HG02759 (cell line): ENCODE results near the gene INKA2.
A peak's percentile ranks its signal among the peaks of the same experiment; 100 is the strongest.

Source experiments
- ATAC-seq: cut with Tn5 transposase; IDR thresholded peaks from one replicate; pipeline ENCODE4 v1.9.1; 2021; ENCODE audit warnings: mild to moderate bottlenecking, moderate library complexity; ENCODE audit not compliant: unreplicated experiment

The INKA2 gene

DNA sequence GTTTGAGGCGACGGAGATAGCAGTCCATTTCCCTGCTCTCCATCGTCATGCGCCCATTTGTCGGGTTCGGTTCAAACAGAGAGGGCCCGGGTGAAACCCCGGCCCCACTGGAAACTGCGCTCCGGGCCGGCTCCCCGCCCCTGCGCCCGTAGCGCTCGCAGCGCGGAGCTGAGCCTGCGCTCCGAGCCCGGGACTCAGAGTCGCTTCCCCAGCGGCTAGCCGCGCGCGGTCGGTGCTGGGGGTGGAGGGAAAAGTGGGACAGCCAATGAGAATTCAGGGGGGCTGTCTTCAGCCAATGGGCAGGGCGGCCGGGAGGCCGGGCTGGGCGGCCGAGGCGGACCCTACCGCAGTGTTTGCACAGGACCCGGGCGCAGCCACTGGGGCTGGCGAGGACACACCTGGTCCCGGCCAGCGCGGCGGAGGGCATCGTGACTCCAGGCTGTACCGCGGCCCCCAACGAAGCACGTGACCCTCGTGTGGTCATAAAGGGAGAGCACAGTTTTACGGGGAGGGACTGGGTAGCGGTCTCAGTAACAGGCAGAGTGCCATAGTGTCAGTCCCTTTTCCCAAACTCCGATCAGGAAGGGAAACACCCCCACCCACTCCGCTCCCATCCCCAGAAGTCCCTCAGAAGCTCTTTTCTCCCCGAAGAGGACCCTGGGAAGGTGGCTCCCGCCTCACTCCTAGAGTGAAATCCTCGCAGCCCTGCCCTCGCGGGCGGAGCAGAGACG, at the start of gene INKA2:
INKA2 (minus strand) TSS at position 202 of the 731 bp plus-strand sequence; CDS start at position 49, 153 bp downstream.
- ATAC-seq = peak; percentile 90

DNA sequence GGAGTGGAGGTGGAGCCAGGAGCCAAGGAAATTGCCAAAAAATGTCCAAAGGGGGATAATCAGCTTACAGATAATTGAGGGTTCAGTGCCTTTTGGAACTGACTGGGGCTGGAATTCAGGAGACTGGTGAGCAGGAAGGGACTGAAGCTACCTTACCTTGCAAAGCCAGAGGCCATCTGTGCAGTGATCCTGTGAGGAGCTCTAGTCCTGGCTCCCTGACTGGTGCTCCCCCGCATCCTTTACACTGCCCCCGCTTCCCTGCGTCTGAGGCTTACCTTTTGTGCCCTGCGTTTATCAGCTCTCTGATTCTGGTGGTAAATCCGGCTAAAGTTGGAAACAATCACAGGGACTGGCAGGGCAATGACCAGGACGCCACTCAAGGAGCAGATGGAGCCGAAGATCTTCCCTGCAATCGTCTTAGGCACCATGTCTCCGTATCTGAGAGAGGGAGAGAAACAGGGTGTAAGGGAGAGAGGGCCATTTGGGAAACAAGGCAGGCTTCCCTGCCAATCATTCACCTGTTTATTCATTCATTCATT, 47.5 kb upstream of the INKA2 start:
- no peak for ATAC-seq

GRCh38 chr1:111784273-111784901, 45.2 kb upstream of the INKA2 start:
- no peak for ATAC-seq

- no peak for ATAC-seq
Measured at GRCh38 chr1:111779546-111779945, 40.4 kb upstream of the INKA2 start.

DNA sequence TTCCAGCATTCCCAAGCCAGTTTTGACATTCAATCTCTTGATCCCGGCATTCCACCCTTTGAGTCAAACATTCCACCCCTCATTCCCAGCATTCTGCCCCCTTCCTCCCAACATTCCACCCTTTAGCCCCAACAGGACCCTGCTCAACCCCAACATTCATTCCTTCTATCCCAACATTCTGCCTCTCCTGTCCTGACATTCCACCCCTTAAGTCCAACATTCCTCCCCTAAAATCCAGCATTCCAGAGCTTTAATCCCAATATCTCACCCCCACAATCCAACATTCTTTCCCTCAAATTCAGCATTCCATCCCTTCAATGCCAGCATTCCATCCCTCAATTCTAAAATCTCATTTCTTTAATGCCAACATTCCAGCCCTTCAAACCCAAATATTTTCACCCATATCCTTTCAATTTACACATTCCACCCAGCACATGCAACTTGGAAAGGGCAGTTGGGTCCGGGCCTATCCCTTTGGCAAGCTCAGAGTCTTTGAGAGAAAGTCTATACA, 39.4 kb upstream of the INKA2 start:
- ATAC-seq = no peak

- no peak for ATAC-seq
Measured at GRCh38 chr1:111778066-111778465, 38.9 kb upstream of the INKA2 start.

DNA sequence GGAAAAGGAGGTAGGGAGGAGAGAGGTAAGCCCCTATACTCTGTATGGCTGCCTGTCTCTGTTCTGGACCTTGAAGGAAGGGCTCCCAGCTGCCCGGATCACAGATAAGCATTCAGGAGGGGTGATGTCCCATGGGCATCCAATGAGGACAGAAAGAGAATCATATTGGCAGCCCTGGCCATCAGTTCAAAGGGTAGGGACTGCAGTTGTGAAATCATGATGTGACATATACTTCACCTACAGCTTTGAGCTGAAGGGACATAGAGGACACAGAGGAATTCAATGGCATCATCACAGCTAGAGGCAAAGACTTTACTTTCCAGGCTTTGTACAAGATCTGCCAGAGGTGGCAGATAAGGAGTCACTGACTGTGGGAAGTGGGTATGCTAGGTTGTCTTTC, 38.1 kb upstream of the INKA2 start:
- ATAC-seq = no peak

DNA sequence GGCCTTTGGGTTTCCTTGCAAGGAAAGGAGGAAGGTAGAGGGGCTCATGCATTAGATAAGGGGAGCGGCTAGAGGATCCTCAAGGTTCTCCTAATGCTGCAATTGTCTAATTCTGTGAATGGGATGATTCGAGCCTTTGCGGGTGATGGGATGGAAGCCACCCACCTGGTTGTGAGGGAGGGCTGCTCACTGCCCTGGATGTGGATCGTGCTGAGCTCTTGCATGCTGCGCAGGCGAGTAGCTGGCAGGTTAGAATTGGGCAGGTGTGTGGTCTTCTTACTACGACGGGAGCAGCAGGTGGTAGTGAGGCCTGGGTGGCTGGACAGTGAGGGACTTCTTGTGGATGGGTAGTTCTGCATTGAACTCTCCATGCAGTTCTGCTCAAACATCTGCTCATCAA, 37.7 kb upstream of the INKA2 start:
- ATAC-seq = no peak

DNA sequence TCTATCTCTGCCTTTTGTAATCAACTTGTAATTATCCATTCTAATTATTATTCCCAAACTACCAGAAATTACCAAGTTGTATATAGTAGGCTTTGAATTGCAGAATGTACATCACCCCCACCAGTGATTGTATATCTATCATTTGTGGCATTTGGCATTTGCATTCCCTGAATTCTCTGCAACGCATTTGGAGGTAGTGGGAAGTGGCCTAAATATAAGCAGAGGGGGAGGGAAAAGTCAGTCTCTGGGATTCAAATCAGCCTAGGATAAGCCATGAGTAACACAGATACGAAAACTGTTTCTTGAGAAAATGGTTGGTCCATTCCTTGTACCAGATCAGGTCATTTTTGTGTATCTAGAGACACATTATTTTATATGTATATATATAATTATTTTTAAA, 37.2 kb upstream of the INKA2 start:
- ATAC-seq = no peak

DNA sequence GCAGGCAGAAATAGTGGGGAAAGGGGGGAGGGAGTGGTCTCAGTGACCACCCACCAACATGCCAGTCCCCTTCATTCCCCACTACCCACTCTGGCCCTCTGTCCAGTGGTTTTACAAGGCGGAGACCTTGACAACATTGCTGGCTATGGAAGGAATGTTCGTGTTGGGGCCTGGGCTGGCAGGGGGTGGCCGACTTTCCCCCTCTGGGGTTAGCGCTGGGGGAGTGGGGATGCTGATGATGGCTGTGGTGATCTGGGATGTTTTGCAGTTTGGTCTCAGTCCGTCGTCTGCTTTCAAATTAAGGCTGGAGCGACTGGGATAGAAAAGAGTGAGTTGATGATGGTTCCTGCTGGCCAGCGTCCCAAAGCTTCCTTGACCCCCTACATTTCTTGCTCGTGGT, 36.8 kb upstream of the INKA2 start:
- ATAC-seq = no peak

GRCh38 chr1:111770916-111771315, 31.7 kb upstream of the INKA2 start:
- no peak for ATAC-seq

DNA sequence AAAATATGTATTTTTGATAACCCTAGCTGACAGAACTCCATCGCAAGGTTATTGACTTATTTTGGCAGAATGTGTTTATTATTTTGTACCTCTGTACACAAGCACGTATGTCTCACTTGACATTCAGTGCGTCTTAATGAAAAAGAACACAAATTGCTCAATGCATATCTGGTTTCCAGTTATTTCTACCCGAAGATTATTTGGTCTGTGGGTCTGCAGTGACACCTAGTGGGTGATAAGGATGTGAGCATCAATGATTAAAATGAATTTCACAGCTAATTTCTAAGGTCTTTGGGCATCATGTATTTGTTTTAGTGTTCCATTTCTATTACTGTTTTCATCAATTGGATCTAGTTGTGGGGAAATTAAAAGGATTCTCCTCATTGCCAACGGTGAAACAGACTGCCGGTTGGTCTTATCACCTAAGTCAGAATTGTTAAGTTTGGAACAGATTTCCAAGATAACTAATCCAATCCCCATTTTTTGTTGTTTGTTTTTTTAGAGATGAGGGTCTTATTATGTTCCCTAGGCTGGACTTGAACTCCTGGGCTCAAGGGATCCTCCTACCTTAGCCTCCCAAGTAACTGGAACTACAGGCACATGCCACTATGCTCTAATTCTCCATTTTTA, 30.4 kb upstream of the INKA2 start:
- ATAC-seq = no peak

GRCh38 chr1:111768625-111769024, 29.4 kb upstream of the INKA2 start:
- no peak for ATAC-seq

- ATAC-seq = no peak
Measured at GRCh38 chr1:111768023-111768422, 28.8 kb upstream of the INKA2 start.

DNA sequence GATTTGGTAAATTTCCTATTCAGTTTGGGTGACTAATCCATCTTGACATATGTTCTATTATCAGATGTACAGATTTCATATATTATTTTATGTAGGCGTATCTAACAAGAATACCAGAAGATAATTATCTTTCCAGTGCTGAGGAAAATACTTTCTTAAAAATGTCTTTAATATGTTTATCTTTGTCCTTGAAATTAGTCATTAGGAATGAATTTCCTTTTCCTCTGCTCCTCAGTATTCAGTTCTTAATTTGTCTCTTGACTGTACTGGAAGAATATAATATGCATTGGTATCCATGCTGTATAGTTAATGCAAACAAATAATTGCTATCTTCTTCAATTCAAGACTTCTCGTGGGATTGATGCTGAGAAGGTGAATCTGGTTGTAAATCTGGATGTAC, 23.1 kb upstream of the INKA2 start:
- ATAC-seq = no peak

- ATAC-seq = no peak
Measured at GRCh38 chr1:111761717-111762116, 22.5 kb upstream of the INKA2 start.

DNA sequence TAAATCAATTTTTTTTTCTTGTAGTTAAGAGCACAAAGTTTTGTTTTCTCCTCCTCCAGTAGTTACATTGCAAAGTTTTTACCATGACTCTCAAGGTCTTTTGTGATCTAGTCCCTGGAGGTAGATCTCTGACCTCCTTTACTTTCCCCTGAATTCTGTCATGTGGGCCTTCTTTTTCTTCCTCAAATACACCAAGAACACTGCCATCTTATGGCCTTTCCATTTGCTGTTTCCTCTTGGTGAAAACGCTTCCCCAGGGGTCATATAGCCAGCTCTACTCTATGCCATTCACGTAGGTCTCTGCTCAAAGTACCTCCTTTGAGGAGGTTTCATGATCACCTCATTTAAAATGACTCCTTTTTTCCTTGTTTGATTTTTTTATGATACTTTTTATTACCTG, 19.2 kb upstream of the INKA2 start:
- no peak for ATAC-seq

- ATAC-seq = peak; percentile 20
Measured at GRCh38 chr1:111756124-111756513, 16.9 kb upstream of the INKA2 start.

DNA sequence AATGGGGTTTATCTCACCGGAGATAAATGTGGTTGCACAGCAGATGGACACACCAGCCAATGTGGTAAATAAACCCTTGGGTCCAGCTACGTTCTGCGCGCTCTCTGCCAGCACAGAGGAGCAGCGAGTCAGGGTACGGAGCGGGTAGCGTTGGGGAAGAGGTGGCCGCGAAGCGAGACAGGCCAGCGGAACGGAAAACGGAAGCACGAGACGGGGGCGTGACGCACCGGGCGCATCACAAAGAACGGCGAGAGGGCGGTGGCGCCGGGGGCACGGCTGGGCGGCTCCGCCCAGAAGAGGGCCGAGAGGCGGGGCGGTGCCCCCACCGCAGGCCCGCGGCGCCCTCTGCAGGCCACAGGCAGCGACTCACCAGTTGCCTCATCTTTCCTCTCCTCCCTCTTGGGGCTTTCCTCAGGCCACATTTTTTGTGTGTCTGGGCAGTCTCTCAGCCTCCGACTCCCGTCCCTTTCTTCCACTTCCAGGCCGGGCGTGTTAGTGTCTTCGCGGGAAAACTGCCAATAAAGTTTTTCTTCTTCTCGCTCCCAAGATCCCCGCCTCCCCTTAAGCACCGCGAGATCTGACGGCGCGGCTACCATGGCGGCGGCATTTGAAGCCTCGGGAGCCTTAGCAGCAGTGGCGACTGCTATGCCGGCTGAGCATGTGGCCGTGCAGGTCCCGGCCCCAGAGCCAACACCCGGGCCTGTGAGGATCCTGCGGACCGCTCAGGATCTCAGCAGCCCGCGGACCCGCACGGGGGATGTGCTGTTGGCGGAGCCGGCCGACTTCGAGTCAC, 16.3 kb upstream of the INKA2 start, which contains the start of gene DDX20:
DDX20 (plus strand) TSS at position 571 of the 793 bp plus-strand sequence; CDS start at position 595, 24 bp downstream.
- peak; percentile 93 for ATAC-seq

DNA sequence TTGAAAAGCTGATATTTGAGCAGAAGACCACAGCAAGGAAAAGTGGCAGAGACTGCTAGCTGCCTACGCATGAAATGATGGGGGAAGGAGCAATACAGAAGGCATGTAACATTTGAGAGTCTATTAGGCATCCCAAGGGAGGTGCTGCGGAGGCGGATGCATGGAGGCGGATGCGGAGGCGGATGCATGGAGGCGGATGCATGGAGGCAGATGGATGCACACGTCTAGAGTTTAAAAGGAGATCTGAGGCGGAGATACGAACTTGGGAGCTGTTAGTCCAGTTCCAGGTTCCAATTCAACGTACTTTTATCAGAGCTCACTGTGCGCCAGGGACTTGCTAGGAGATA, 15.8 kb upstream of the INKA2 start:
- peak; percentile 10 for ATAC-seq
